WTC11 (cell line): ENCODE measurements around the gene FOXP1. TPM values are rescaled to one million over a fixed set of nuclear protein-coding genes. Genes with fewer than 3 reads are reported as not detected.

ENCODE experiments used
- ATAC-seq: fragments of 200-7000 bp; cut with Tn5 transposase; 2 replicates; pipeline ENCODE4 v1.10.0; 2021; ENCODE audit warnings: mild to moderate bottlenecking, moderate library complexity
- CTCF ChIA-PET: fragments of 300-600 bp; sonication (Branson Sonifier 250); formaldehyde crosslinking; loops from one replicate; lab custom pipeline; 2021; ENCODE audit warnings: antibody characterized with exemption; lab: Charles Lee
- POLR2A ChIA-PET: fragments of 350-600 bp; sonication (Branson Sonifier 250); formaldehyde crosslinking; loops from one replicate; lab custom pipeline; 2021; ENCODE audit warnings: antibody characterized with exemption; lab: Charles Lee
- DNase-seq: peaks from one replicate; pipeline ENCODE4 v3.0.0; 2021; ENCODE audit warnings: low spot score
- H3K27ac Mint-ChIP-seq: 2 replicates; pipeline ENCODE4 v1.8.0; 2021; ENCODE audit warnings: mixed read lengths
- H3K27me3 Mint-ChIP-seq: 2 replicates; pipeline ENCODE4 v1.8.0; 2021; ENCODE audit warnings: low read depth, mild to moderate bottlenecking, moderate library complexity, mixed read lengths
- H3K36me3 Mint-ChIP-seq: 2 replicates; pipeline ENCODE4 v1.8.0; 2021; ENCODE audit warnings: mixed read lengths
- H3K4me1 Mint-ChIP-seq: 2 replicates; pipeline ENCODE4 v1.8.0; 2022; ENCODE audit warnings: mixed read lengths
- H3K4me3 Mint-ChIP-seq: 2 replicates; pipeline ENCODE4 v1.8.0; 2021; ENCODE audit warnings: mild to moderate bottlenecking, moderate library complexity, mixed read lengths
- H3K9me3 Mint-ChIP-seq: 2 replicates; pipeline ENCODE4 v1.8.0; 2021; ENCODE audit warnings: mixed read lengths
- CREB1 ChIP-seq: sonication (generic); formaldehyde crosslinking; IDR thresholded peaks from 2 replicates; pipeline ENCODE4 v1.8.0; 2023; ENCODE audit warnings: mild to moderate bottlenecking, missing genetic modification reagents
- MXD4 ChIP-seq: fragments of 250-450 bp; sonication (Bioruptor Pico); IDR thresholded peaks from 2 replicates; pipeline ENCODE4 v1.8.0; 2021; ENCODE audit warnings: mild to moderate bottlenecking, moderate library complexity, borderline replicate concordance
- SP1 ChIP-seq: sonication (generic); formaldehyde crosslinking; conservative IDR thresholded peaks from 2 replicates; pipeline ENCODE4 v1.8.1; 2022; ENCODE audit warnings: missing genetic modification reagents
- TEAD4 ChIP-seq: sonication (generic); formaldehyde crosslinking; IDR thresholded peaks from 2 replicates; pipeline ENCODE4 v1.8.0; 2022; ENCODE audit warnings: mild to moderate bottlenecking, missing genetic modification reagents
- ZNF396 ChIP-seq: fragments of 250-450 bp; sonication (Bioruptor Pico); IDR thresholded peaks from 2 replicates; pipeline ENCODE4 v1.8.0; 2021; ENCODE audit warnings: mild to moderate bottlenecking, moderate library complexity, borderline replicate concordance
- ZNF423 ChIP-seq: fragments of 250-450 bp; sonication (Bioruptor Pico); IDR thresholded peaks from 2 replicates; pipeline ENCODE4 v2.1.2; 2022; ENCODE audit warnings: mild to moderate bottlenecking, moderate library complexity
- ZNF671 ChIP-seq: fragments of 250-450 bp; sonication (Bioruptor Pico); IDR thresholded peaks from 2 replicates; pipeline ENCODE4 v1.8.0; 2021; ENCODE audit warnings: mild to moderate bottlenecking
- total RNA-seq: library from RNA; stranded (reverse); gene quantifications from 3 replicates; pipeline ENCODE4 v1.2.3, GENCODE V29; 2021
- TF ChIP-seq, protein P1 (sequence below): fragments of 250-450 bp; sonication (Bioruptor Pico); IDR thresholded peaks from 2 replicates; pipeline ENCODE4 v1.9.0; 2021; ENCODE audit warnings: moderate library complexity, mild to moderate bottlenecking, inconsistent platforms, borderline replicate concordance
- TF ChIP-seq, protein P2 (sequence below): sonication (generic); formaldehyde crosslinking; IDR thresholded peaks from 2 replicates; pipeline ENCODE4 v1.8.1; 2022; ENCODE audit warnings: mild to moderate bottlenecking, moderate library complexity, missing genetic modification reagents
- TF ChIP-seq, protein P3 (sequence below): sonication (generic); formaldehyde crosslinking; IDR thresholded peaks from 2 replicates; pipeline ENCODE4 v1.8.0; 2022; ENCODE audit warnings: missing genetic modification reagents
- TF ChIP-seq, protein P4 (sequence below): sonication (generic); formaldehyde crosslinking; IDR thresholded peaks from 2 replicates; pipeline ENCODE4 v1.8.0; 2022; ENCODE audit warnings: mild to moderate bottlenecking, missing genetic modification reagents
- TF ChIP-seq, protein P5 (sequence below): fragments of 250-450 bp; sonication (Bioruptor Pico); IDR thresholded peaks from 2 replicates; pipeline ENCODE4 v1.9.0; 2021; ENCODE audit warnings: mild to moderate bottlenecking, borderline replicate concordance
- TF ChIP-seq, protein P6 (sequence below): sonication (generic); formaldehyde crosslinking; IDR thresholded peaks from 2 replicates; pipeline ENCODE4 v1.8.1; 2023; ENCODE audit warnings: mild to moderate bottlenecking, missing genetic modification reagents, moderate library complexity
- TF ChIP-seq, protein P7 (sequence below): sonication (generic); formaldehyde crosslinking; IDR thresholded peaks from 2 replicates; pipeline ENCODE4 v1.8.1; 2022; ENCODE audit warnings: mild to moderate bottlenecking, missing genetic modification reagents, moderate library complexity, borderline replicate concordance

Gene FOXP1
- total RNA-seq, 1 experiment from 2014 or later: 25.8 TPM

DNA sequence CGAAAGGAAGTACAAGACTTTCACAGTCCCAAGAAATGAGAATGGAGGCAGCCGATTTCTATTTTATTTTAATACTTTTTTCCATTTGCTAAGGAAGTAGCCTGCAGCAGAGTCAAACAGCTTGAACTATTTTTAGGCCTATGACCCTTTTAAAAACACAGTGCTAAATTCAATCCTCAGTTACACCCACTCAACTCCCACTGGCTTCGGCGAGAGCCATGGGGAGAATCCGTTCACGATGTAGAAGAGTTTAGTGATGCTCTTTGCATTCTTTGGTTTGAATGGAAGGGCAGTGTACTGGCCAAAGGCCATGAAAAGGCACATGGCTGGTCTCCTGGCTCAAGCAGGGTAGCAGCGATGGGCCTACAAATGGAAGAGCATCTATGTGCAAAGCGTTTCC lies 343.5 kb downstream of the FOXP1 start:
- Mint-ChIP-seq H3K4me3 (no peak overlapping the region), H3K9me3 (no peaks in the 10 kb centered on the region), H3K27ac (peak overlapping the region; percentile 79), H3K27me3 (no peaks in the 10 kb centered on the region), H3K4me1 (peaks cover 56% of the 10 kb centered on the region), H3K36me3 (peaks cover 3% of the 10 kb centered on the region; the same call in 1 of the 2 replicates)
- DNase-seq (no peak), ATAC-seq (no peak)
- POLR2A ChIA-PET: no interaction called here
- TF ChIP-seq, protein P1, sequence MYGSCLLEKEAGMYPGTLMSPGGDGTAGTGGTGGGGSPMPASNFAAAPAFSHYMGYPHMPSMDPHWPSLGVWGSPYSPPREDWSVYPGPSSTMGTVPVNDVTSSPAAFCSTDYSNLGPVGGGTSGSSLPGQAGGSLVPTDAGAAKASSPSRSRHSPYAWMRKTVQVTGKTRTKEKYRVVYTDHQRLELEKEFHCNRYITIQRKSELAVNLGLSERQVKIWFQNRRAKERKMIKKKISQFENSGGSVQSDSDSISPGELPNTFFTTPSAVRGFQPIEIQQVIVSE: no peak
- no peak for TF ChIP-seq MXD4 (CRISPR knock-in tag)
- TF ChIP-seq, protein P2, sequence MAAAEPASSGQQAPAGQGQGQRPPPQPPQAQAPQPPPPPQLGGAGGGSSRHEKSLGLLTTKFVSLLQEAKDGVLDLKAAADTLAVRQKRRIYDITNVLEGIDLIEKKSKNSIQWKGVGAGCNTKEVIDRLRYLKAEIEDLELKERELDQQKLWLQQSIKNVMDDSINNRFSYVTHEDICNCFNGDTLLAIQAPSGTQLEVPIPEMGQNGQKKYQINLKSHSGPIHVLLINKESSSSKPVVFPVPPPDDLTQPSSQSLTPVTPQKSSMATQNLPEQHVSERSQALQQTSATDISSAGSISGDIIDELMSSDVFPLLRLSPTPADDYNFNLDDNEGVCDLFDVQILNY (CRISPR knock-in tag): no peak
- TF ChIP-seq TEAD4 (CRISPR knock-in tag): no peak
- no peak for TF ChIP-seq CREB1 (CRISPR knock-in tag)
- TF ChIP-seq, protein P3, sequence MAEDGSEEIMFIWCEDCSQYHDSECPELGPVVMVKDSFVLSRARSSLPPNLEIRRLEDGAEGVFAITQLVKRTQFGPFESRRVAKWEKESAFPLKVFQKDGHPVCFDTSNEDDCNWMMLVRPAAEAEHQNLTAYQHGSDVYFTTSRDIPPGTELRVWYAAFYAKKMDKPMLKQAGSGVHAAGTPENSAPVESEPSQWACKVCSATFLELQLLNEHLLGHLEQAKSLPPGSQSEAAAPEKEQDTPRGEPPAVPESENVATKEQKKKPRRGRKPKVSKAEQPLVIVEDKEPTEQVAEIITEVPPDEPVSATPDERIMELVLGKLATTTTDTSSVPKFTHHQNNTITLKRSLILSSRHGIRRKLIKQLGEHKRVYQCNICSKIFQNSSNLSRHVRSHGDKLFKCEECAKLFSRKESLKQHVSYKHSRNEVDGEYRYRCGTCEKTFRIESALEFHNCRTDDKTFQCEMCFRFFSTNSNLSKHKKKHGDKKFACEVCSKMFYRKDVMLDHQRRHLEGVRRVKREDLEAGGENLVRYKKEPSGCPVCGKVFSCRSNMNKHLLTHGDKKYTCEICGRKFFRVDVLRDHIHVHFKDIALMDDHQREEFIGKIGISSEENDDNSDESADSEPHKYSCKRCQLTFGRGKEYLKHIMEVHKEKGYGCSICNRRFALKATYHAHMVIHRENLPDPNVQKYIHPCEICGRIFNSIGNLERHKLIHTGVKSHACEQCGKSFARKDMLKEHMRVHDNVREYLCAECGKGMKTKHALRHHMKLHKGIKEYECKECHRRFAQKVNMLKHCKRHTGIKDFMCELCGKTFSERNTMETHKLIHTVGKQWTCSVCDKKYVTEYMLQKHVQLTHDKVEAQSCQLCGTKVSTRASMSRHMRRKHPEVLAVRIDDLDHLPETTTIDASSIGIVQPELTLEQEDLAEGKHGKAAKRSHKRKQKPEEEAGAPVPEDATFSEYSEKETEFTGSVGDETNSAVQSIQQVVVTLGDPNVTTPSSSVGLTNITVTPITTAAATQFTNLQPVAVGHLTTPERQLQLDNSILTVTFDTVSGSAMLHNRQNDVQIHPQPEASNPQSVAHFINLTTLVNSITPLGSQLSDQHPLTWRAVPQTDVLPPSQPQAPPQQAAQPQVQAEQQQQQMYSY (CRISPR knock-in tag): no peak
- TF ChIP-seq ZNF396 (CRISPR knock-in tag): no peak
- no peak for TF ChIP-seq ZNF671 (CRISPR knock-in tag)
- no peak for TF ChIP-seq ZNF423 (CRISPR knock-in tag)
- TF ChIP-seq, protein P4, sequence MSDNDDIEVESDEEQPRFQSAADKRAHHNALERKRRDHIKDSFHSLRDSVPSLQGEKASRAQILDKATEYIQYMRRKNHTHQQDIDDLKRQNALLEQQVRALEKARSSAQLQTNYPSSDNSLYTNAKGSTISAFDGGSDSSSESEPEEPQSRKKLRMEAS (CRISPR knock-in tag): no peak
- CTCF ChIA-PET: no interaction called here

DNA sequence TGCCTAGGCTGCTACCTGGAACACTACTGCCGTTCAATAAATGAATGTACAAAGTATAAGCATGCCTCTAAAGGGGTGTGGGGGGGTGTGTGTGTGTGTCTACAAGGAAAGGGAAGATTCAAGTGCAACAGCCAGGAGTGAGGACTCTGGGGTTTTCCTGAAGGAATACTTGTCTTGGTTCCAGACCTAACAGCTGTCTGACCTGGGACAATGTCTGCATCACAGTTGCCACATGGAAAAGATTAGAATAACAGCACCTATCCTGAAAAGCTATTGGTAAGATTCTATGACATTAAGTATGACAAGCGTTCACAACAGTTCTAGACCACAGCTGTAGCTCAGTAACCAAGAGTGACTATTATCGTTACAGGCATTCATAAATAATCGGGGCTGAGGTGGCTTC lies 345.2 kb downstream of the FOXP1 start:
- Mint-ChIP-seq H3K27ac (no peak overlapping the region), H3K27me3 (no peaks in the 10 kb centered on the region), H3K4me3 (no peak overlapping the region), H3K9me3 (no peaks in the 10 kb centered on the region), H3K36me3 (peaks cover 3% of the 10 kb centered on the region; the same call in 1 of the 2 replicates), H3K4me1 (peaks cover 43% of the 10 kb centered on the region)
- ChIA-PET CTCF (interaction anchor here (0.8 kb wide), 1 partner anchor 9 kb away, joined by 4 read pairs; no protein-coding TSS in a partner anchor), POLR2A (no interaction called here)
- DNase-seq (no peak), ATAC-seq (no peak)
- TF ChIP-seq, protein P2 (CRISPR knock-in tag): no peak
- TF ChIP-seq, protein P5, sequence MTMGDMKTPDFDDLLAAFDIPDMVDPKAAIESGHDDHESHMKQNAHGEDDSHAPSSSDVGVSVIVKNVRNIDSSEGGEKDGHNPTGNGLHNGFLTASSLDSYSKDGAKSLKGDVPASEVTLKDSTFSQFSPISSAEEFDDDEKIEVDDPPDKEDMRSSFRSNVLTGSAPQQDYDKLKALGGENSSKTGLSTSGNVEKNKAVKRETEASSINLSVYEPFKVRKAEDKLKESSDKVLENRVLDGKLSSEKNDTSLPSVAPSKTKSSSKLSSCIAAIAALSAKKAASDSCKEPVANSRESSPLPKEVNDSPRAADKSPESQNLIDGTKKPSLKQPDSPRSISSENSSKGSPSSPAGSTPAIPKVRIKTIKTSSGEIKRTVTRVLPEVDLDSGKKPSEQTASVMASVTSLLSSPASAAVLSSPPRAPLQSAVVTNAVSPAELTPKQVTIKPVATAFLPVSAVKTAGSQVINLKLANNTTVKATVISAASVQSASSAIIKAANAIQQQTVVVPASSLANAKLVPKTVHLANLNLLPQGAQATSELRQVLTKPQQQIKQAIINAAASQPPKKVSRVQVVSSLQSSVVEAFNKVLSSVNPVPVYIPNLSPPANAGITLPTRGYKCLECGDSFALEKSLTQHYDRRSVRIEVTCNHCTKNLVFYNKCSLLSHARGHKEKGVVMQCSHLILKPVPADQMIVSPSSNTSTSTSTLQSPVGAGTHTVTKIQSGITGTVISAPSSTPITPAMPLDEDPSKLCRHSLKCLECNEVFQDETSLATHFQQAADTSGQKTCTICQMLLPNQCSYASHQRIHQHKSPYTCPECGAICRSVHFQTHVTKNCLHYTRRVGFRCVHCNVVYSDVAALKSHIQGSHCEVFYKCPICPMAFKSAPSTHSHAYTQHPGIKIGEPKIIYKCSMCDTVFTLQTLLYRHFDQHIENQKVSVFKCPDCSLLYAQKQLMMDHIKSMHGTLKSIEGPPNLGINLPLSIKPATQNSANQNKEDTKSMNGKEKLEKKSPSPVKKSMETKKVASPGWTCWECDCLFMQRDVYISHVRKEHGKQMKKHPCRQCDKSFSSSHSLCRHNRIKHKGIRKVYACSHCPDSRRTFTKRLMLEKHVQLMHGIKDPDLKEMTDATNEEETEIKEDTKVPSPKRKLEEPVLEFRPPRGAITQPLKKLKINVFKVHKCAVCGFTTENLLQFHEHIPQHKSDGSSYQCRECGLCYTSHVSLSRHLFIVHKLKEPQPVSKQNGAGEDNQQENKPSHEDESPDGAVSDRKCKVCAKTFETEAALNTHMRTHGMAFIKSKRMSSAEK (CRISPR knock-in tag): no peak
- TF ChIP-seq, protein P3 (CRISPR knock-in tag): no peak
- TF ChIP-seq, protein P6, sequence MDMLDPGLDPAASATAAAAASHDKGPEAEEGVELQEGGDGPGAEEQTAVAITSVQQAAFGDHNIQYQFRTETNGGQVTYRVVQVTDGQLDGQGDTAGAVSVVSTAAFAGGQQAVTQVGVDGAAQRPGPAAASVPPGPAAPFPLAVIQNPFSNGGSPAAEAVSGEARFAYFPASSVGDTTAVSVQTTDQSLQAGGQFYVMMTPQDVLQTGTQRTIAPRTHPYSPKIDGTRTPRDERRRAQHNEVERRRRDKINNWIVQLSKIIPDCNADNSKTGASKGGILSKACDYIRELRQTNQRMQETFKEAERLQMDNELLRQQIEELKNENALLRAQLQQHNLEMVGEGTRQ (CRISPR knock-in tag): no peak
- TF ChIP-seq SP1 (CRISPR knock-in tag): no peak
- TF ChIP-seq, protein P7, sequence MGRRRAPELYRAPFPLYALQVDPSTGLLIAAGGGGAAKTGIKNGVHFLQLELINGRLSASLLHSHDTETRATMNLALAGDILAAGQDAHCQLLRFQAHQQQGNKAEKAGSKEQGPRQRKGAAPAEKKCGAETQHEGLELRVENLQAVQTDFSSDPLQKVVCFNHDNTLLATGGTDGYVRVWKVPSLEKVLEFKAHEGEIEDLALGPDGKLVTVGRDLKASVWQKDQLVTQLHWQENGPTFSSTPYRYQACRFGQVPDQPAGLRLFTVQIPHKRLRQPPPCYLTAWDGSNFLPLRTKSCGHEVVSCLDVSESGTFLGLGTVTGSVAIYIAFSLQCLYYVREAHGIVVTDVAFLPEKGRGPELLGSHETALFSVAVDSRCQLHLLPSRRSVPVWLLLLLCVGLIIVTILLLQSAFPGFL (CRISPR knock-in tag): no peak
